GM23248 (cell line): ENCODE data around the gene ANKS1B.

Experiments
- EZH2 ChIP-seq: fragments of 200-600 bp; sonication (generic); IDR thresholded peaks from 2 replicates; pipeline ENCODE4 v1.6.1; 2018; ENCODE audit warnings: antibody characterized with exemption, mild to moderate bottlenecking; ENCODE audit not compliant: insufficient read depth, poor library complexity, severe bottlenecking
- EZH2phosphoT487 ChIP-seq: fragments of 200-600 bp; sonication (generic); IDR thresholded peaks from 2 replicates; pipeline ENCODE4 v1.6.1; 2018; ENCODE audit warnings: antibody characterized with exemption, moderate library complexity, mild to moderate bottlenecking, low read depth; ENCODE audit not compliant: insufficient read depth

DNA sequence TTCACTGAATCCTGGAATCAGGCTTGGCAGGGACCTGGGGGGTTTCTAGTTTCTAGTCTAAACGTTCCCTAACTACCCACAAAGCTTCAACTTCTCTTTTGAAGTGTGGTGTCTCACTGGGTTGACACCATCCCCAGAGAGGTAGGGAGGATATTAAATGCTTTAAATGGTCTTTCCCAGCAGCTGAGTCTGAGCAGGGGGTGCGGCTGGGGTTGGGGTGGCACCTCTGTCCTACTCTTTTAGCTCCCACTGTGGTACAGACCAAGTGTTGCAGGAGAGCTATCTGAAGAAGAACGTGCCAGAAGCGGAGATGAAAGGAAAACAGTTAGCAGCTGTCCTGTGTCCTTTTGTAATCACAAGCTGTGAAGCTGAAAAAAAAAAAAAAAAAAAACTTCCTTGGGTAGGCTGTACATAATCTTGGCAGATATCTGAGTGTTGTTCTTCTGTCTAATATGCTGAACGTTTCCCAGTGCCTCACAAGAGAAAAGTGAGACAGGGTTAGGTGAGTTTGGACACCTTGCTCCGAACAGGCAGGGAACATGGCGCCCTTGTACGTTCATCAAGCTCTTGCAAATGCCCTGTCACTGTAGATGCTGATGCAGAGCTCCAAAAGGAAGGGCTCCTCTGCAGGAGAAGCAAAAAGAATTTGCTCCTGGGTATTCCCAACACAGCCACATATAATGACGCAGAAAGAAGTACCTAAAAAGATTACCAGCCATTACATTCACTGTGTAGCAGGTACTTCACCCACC, 892.5 kb downstream of the ANKS1B start:
- no peak for TF ChIP-seq EZH2
- no peak for TF ChIP-seq EZH2phosphoT487
